Middle frontal gyrus (tissue), 1 donor: ENCODE data around the gene F7.
"Not testable (repeated sequence)": the region's sequence is repeated elsewhere in the genome, so short reads cannot be mapped to it uniquely, and the experiment has no call there.

ENCODE experiments used
- DNase-seq: peaks from one replicate; pipeline ENCODE4 v3.0.0-alpha.2; 2015; ENCODE audit warnings: low spot score; ENCODE audit errors: extremely low spot score

Gene F7

DNA sequence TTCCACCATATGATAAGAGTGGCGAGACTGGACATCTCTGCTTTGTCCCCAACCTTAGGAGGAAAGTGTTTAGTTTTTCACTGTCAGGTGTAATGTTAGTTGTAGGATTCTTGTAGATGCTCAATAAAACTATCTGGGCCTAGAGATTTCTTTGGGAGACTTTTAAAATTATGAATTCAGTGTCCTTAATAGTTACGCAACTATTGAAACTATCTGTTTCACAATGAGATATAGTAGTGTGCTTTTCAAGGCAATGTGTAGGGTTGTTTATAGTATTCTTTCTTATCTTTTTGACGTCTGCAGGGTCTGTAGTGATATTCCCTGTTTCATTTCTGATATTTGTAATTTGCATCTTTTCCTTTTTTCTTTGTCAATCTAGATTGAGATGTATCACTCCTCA, 33.2 kb upstream of the F7 start:
- no peak for DNase-seq

DNA sequence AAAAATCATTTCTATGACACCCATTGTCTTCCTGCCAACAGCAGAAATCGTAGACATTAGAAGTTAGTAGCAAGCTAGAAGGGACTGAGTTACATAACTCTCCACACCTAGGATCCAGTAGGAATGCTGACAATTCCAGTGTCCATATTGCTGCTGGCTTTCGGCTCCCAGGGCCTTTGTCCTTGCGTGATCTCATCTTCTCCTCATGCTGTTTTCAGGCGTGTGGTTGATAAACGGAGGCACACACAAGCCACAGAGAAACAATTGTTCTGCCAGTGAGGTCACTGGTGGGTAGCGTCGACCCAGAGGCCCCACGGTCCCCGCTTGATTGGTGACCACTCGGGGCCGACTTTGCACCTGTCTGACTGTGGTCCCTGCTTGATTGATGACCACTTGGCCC, 31.6 kb upstream of the F7 start:
- DNase-seq, result no peak

DNA sequence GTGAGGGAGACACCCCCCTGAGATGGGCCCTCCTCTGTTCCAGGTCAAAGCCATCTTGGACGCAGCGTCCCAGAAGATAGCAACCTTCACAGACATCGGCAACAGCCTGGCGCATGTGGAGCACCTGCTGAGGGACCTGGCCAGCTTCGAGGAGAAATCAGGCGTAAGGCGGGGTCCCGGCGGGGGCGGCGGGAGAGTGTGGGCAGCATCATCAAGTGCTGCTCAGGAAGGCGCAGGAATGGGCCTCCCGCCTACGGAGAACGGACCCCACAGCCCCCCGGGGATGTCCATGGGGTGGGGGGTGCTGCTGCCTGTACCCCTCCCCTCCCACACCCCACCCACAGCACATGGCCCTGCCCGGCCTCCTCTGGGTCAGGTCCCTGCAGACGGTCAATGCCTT, 31.2 kb upstream of the F7 start:
- no peak for DNase-seq

DNA sequence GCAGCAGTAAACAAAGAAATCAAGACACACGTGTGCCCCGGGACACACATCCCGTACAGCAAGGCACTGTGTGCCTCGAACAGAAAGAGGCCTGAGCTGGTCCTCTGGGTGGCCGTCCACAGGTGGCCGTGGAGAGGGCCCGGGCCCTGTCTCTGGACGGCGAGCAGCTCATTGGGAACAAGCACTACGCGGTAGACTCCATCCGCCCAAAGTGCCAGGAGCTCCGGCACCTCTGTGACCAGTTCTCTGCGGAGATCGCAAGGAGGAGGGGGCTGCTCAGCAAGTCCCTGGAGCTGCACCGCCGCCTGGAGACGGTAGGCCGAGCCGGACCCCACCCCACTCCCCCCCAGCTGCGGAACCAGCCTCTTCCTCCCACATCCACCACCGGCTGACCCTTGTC, 30.7 kb upstream of the F7 start:
- no peak for DNase-seq

DNA sequence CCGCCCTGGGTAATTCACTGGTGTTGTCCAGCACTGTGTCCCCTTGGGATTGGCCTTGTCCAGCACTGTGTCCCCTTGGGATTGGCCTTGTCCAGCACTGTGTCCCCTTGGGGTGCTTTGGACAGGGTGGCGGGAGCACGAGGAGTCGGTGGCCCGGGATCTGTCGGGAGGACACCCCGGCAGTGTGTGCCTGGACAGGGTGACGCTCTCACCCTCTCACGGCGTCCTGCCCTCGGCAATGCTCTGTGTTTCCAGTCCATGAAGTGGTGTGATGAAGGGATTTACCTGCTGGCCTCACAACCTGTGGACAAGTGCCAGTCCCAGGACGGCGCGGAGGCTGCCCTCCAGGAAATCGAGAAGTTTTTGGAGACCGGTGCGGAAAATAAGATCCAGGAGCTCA, 29.9 kb upstream of the F7 start:
- no peak for DNase-seq

DNA sequence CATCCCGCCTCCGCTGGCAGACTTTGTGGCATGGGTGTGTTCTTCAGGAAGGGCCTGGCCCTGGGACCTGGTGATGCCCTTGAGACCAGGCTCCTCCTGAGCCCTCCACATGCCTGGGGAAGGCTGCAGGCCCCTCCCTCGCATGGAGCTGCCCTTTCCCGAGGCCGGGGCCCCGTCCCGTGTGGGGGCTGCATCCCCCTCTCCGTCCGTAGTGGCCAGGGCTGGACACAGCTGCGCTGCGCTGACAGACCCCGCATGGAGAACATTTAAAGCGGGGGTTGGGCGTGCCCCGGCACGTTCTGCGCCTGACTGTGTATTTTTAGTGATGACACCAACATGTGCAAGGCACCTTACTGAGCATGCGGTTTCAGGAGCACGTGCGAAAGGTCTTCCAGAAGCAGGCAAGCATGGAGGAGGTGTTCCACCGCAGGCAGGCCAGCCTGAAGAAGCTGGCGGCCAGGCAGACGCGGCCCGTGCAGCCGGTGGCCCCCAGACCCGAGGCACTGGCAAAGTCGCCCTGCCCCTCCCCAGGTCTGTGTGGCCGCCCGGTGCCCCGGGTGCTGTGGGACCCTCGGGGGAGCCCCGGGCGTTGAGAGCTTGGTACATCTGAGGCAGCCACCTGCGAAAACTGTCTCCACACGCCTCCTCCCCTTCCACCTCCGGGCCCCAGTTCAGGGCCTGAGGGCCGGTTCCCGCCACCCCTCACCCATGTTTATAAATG, 28.8 kb upstream of the F7 start:
- DNase-seq, result no peak

DNA sequence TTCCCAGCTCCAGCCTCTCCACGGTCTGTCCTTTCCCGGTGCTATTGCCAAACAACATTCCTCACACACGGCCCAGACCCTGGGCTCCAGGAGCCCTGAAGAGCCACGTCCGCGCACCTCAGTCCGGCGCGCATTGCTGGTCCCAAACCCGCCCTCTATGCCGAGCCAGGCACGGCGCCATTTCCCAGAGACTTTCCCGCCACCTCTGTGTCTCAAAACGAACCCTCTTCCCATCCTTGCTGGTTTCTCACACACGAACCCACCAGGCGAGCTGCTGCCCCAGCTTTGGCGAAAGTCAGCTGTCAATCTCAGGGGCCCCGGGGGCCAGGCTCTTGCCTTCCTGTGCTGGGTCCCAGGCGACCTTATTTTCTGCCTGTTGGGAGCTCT, 28.0 kb upstream of the F7 start:
- DNase-seq, result no peak

DNA sequence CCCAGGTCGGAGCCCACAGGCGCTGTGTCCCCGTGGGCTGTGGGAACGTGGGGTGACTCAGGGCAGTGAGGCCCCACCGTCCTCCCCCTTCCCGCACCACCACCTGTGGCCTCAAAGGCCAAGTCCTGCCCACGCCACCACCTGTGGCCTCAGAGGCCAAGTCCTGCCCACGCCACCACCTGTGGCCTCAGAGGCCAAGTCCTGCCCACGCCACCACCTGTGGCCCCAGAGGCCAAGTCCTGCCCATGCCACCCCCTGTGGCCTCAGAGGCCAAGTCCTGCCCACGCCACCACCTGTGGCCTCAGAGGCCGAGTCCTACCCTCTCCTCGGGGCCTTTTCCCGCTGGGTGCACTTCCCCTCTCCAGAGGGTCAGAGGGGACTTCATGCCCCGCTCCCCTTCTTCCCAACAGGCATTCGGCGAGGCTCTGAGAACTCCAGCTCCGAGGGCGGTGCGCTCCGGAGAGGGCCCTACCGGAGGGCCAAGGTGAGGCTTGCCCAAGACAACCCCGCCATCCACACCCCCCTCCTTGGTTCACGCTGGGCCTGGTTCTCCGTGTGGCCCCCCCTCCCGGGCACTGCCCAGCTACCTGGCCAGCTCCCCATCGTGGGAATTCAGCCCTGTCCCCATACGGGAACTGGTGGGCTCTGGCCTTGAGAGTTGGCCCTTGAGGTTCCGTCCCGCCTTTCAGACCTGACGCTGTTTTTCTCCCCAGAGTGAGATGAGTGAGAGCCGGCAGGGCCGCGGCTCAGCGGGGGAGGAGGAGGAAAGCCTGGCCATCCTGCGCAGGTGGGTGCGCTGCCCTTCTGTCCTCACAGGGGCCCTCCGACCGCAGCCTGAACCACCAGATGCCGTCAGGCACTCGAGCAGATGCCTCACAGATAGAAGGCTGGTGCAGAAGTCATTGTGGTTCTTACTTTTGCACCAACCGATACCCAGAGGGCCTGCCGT, 27.4 kb upstream of the F7 start:
- no peak for DNase-seq

DNA sequence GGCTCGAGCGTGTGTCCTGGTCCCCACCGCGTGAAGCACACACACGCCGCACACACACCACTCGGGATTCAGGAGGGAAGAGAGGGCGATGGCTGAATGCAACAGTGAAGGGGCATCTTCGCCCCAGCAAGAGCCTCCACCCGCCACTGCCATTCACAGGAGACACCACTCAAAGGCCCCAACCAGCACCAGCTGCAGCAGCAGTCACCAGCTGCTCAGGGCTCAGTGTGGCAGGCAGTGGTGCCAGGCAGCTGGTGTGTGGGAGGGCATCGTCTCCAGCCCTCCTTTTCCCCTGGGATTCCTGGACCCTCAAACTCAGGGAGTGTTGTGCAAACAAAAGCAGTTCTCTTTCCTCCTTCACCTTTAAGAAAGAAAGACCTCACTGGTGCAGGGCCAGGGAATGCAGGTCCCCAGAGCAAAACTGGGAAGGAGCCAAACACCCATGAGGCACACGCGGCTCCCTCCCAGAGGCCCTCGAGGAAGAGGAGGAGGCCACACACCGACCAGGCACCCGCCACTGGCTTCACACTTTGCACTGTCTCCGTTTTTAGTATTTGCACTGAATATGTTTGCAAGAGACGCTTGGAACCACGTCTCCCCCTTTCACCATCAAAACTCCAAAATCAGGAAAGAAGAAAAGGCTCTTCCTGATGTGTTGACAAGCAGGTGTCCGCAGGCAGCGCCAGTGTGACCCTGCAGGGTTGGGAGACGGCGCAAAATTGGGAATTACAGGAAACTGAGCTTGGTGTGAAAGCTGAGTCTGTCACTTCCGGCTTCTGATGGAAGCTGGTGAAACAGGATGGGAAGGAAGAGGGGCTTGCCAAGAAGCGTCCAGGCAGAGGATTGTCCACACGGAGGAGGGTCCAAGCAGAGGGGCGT, 26.4 kb upstream of the F7 start:
- no peak for DNase-seq

DNA sequence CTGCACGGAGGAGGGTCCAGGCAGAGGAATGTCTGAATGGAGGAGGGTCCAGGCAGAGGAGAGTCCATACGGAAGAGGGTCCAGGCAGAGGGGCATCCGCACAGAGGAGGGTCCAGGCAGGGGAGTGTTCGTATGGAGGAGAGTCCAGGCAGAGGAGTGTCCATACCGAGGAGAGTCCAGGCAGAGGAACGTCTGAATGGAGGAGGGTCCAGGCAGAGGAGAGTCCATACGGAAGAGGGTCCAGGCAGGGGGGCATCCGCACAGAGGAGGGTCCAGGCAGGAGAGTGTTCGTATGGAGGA, 25.9 kb upstream of the F7 start:
- DNase-seq, result not testable (repeated sequence)

DNA sequence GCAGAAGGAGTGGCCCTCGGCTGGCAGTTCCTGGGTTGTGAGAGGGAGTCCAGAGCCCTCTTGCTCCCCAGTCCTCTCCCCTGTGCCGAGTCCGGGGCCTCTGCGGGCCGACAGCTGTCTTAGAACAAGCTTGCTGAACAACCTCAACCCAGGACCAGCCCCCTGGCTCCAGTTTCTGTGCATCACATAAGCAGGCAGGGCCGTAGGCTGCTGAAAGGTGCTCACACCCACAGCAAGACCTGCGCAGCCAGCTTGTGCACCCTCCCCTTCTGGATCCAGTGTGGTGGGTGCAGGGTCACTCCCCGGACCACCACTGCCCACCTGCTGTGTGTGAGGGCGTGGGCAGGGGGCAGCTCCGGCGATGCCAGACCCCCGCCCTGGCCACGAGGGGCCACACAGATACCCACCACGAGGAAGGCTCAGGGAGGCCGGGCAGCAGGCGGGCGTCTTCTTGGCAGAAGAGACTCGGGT, 25.2 kb upstream of the F7 start:
- DNase-seq, result no peak

DNA sequence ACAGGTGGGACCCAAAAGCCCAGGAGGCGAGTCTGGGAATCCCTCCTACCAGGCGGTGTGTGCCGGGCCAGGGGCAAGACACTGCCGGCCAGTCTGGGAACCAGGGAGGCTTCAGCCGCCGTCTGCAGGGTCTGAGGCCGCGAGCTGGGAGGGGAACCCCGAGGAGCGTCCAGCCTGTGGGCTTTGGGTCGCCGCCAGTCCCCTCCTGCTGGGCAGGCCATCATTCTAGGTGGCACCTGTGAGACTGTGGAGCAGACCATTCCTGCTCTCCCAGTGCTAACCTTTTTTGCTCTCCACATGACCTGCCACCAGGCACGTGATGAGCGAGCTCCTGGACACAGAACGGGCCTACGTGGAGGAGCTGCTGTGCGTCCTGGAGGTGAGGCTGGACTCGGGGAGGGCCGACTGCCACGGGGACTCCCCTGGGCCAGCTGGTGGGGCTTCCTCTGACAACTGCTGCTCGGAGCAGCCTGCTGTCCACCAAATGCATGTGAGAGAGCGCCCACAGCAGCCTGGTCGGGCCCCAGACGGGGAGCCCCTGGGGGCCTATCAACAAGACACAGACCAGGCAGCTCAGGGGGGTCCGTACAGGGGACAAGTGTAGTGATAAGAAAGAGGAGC, 24.6 kb upstream of the F7 start:
- no peak for DNase-seq

DNA sequence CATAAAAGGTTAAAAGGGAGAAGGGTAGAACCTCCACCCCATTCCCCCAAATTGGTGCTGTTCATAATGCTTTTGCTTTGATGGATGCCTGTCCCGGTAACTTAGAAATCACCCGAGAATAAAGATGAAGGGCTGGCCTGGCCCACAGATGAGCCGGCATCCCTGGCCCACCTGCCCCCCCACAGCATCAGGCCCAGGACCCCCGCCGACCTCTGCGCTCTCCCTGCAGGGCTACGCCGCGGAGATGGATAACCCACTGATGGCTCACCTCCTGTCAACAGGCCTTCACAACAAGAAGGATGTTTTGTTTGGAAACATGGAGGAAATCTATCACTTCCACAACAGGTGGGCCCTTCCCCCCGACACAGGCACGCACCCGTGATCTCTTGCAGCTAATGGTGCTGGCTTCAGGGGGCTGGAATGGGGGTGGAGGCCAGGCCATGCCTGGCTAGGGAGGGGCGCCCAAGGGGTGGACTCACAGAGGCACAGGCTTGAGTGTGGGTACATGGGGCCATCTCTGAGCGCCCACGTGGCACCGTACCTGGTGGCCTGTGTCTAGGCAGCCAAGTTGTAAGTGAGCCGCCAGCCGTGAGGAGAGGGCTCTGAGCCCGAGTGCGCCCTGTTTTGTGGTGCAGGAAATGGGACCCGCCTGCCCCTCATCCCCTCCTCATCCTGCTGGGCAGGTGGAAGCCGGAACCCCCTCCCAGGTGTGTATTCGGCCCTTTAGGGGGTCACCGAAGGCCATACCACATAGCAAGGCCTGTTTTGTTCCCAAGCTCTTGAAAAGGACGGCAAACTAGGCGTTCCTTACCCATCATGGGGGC, 23.2 kb upstream of the F7 start:
- no peak for DNase-seq

DNA sequence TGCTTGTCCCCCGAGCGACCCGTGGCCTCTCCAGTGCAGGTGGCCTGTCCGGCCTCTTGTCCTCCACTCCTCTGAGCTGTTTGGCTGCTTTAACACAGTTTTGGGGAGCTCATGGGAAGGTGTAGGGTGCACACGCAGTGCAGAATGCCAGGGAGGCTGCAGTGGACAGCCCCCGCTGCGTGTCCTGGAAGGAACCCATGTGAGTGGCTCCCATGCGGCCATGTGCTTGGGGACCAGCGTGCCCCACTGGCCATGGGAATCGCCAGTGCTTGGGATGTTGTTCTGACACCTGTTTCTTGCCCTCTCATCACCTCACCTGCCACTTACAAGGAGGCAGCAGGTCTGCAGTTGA, 22.6 kb upstream of the F7 start:
- DNase-seq, result no peak

DNA sequence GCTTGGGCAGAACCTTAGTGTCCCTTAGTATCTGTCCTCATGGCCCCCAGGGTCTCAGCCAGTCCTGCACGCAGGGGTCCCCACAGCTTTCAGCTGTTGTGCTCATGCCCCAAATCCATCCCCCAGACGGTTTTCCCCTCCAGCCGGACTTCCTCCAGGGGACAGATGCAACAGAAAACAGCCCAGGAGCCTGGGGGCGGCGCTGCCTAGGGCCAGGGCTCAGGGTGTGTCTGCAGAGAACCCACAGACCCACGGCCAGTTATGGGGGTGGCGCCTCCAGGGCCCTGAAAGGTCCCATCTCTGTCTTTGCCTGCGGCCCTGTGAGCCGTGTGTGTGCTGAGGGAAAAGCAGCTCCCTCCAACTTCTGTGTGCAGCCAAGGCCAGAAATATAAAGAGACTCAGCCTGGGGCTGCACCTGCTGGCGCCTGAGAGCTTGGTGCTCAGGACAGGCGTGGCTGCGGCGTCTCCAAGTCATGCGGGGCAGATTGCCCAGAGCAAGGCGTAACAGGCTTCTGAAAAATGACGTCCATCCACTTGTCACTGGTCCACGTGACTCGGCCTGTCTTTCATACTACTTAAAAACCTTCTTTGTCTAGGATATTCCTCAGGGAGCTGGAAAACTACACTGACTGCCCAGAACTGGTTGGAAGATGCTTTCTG, 22.1 kb upstream of the F7 start:
- DNase-seq, result no peak

DNA sequence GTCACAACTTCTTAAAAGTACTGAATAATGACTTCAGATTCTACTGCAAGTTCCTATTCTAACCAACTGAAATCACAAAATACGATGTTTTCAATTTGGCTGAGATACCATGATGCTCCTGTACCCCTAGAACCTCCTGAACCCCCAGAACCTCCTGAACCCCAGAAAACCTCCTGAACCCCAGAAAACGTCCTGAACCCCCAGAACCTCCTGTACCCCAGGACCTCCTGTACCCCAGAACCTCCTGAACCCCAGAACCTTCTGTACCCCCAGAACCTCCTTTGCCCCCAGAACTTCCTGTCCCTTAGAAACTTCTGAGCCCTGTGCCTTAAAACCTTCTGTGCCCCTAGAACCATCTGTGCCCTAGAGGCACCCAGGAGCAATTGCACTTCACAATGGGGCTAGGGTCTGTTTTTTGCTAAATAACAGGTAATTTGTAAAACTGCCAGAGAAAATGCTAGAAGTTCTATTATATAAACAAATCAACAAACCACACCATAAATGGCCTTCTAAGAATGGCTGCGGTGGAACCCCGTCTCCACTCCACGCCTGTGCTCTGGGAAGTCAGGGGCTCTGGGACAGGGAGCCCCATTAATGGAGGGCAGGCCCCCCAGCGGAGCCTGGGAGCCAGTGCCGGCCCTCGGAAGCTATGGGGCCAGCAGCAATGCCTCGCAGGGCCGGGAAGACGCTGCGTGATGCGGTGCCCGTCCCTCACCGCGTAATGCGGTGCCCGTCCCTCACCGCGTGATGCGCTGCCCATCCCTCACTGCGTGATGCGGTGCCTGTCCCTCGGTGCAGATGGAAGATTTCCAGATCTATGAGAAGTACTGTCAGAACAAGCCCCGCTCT, 21.3 kb upstream of the F7 start:
- DNase-seq, result no peak

DNA sequence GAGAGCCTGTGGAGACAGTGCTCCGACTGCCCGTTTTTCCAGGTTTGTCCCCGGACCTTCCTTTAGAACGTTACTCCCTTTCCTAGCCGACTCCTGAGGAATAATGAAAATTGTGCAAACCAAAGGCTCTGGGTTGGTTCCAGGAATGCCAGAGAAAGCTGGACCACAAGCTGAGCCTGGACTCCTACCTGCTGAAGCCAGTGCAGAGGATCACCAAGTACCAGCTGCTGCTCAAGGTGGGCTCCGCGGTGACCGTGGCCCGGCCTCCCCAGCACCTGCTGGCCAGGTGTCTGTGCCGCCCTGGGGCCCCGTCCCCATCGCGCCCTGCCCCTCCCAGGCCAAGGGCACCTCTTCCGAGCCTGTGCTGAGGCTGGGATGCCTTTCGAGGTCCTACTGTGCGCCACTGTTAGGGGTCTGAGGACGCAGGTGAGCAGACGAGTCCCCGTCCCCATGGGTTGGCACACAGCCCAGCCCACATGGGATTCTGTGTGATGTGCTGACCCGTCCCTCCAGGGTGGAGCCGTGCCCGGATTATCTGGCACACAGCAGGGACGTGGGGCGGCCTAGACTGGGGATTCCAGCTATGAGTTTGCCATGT, 20.5 kb upstream of the F7 start:
- no peak for DNase-seq

DNA sequence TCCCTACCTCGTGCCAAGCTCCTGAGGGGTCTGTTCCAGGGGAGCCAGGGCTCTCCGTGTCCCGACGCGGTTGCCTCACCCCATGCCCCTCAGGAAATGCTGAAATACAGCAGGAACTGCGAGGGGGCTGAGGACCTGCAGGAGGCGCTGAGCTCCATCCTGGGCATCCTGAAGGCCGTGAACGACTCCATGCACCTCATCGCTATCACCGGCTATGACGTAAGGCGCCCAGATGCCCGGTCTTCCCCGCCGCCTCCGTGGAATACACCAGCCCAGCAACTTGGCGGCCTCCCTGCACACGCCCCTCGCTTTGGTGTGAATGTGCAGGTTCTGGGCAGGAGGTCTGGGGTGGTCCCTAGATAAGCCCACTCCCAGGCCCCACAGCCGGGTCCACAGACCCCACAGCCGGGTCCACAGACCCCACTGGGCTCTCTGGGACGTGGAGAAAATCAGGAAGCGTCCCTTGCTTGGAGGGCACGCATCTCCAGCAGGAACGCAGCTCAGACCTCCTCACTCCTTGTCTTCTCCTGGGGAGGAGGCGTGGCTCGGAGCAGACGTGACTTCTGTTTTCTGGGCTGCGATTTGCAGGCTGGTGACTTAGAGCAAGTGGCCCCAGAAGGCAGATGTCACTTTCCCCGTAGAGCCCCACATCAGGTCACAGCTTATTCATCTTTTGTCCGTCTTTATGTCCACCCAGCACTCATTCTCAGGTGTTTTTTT, 19.4 kb upstream of the F7 start:
- DNase-seq, result no peak
